GM12878 (cell line): Measurements from ENCODE around the gene HERPUD1.

Source experiments
- POLR2AphosphoS5 ChIP-seq: IDR thresholded peaks from 2 replicates; pipeline ENCODE4 v1.6.1; 2011; ENCODE audit warnings: mild to moderate bottlenecking, low read length, inconsistent platforms
- RELA ChIP-seq: fragments of 450-650 bp; IDR thresholded peaks from 2 replicates; pipeline ENCODE4 v1.8.0; 2014; ENCODE audit warnings: borderline replicate concordance; ENCODE audit not compliant: partially characterized antibody
- SRF ChIP-seq, 2 experiments: IDR thresholded peaks; 2 replicates each; pipeline ENCODE4 v1.6.1; 2011; ENCODE audit warnings: low read depth in 2 of 2, low read length in 2 of 2, mild to moderate bottlenecking in 1 of 2, moderate library complexity in 1 of 2
- TF ChIP-seq, protein P1 (sequence below), 3 experiments: IDR thresholded peaks in 2 of 3; conservative IDR thresholded peaks in 1 of 3; 2 replicates each; pipeline ENCODE4 v1.5.1; 2011; ENCODE audit warnings: low read depth in 3 of 3, low read length in 3 of 3, mild to moderate bottlenecking in 3 of 3, control low read depth in 2 of 3, moderate library complexity in 2 of 3, inconsistent platforms in 1 of 3, mixed read lengths in 1 of 3; ENCODE audit not compliant: control insufficient read depth in 2 of 3, insufficient read depth in 1 of 3; ENCODE audit errors: extremely low read depth in 1 of 3

DNA sequence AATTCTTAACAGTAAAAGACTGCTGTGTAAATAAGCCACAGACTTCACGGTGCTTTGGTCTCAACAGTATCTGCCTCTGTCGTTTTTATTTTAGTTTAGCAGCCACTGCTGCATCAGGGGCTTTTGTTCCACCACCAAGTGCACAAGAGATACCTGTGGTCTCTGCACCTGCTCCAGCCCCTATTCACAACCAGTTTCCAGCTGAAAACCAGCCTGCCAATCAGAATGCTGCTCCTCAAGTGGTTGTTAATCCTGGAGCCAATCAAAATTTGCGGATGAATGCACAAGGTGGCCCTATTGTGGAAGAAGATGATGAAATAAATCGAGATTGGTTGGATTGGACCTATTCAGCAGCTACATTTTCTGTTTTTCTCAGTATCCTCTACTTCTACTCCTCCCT lies 7.9 kb downstream of the HERPUD1 start:
- TF ChIP-seq POLR2AphosphoS5: 0 out of 2 replicates have a peak, but pooled peaks have one; percentile 4
- TF ChIP-seq, protein P1, sequence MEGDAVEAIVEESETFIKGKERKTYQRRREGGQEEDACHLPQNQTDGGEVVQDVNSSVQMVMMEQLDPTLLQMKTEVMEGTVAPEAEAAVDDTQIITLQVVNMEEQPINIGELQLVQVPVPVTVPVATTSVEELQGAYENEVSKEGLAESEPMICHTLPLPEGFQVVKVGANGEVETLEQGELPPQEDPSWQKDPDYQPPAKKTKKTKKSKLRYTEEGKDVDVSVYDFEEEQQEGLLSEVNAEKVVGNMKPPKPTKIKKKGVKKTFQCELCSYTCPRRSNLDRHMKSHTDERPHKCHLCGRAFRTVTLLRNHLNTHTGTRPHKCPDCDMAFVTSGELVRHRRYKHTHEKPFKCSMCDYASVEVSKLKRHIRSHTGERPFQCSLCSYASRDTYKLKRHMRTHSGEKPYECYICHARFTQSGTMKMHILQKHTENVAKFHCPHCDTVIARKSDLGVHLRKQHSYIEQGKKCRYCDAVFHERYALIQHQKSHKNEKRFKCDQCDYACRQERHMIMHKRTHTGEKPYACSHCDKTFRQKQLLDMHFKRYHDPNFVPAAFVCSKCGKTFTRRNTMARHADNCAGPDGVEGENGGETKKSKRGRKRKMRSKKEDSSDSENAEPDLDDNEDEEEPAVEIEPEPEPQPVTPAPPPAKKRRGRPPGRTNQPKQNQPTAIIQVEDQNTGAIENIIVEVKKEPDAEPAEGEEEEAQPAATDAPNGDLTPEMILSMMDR (IDR thresholded peaks at IDR 0.05 in 2 of 3, conservative IDR thresholded peaks at IDR 0.05 in 1 of 3; ENCODE audit: control insufficient read depth in 2 of 3, extremely low read depth in 1 of 3, insufficient read depth in 1 of 3, low read depth in 3 of 3, low read length in 3 of 3): no peak
- no peak for TF ChIP-seq RELA
- TF ChIP-seq SRF (IDR thresholded peaks at IDR 0.05; ENCODE audit: low read depth in 2 of 2, low read length in 2 of 2): no peak
